ENCODE data around the gene RASA2.

DNA sequence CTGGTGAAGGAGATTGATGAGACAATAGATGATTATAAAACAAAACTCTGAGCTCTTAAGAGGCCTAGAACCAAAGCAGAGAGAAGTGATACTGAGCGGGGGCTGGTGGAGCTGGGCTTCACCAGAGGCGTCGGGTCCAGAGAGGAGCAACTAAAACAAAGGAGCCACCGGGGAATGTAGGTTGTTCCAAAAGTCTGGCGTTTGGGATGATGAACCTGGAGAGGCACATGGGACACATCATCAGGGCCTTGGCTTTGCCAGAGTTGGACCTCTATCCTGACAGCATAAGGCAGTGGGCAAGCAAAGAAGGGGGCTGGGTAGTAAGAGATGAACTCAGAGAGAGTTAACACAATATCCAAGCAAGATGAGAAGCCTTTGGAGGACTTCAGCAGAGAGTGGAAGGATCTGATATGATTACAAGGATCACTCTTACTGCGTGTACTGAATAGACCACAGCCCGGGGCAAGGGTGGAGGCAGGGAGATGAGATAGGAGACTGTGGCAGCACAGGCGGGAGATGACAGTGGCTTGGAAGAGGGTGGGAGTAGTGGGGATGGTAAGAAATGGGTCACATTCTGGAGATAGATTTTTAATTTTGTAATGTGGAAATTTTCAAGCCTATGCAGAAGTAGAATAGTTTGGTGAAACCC lies 36.0 kb upstream of the RASA2 start:
- TF ChIP-seq MAZ (IDR thresholded peaks at IDR 0.05; ENCODE audit: borderline replicate concordance, low read depth, low read length) (no peak), RFX5 (IDR thresholded peaks at IDR 0.05; ENCODE audit: low read depth, low read length) (no peak), RAD21 (IDR thresholded peaks at IDR 0.05; ENCODE audit: low read length) (no peak), POLR2A (IDR thresholded peaks at IDR 0.05; ENCODE audit: low read depth, low read length) (no peak), CEBPB (IDR thresholded peaks at IDR 0.05; ENCODE audit: low read depth, low read length) (no peak), SMC3 (IDR thresholded peaks at IDR 0.05; ENCODE audit: low read depth, low read length) (no peak)
- TF ChIP-seq, protein P1, sequence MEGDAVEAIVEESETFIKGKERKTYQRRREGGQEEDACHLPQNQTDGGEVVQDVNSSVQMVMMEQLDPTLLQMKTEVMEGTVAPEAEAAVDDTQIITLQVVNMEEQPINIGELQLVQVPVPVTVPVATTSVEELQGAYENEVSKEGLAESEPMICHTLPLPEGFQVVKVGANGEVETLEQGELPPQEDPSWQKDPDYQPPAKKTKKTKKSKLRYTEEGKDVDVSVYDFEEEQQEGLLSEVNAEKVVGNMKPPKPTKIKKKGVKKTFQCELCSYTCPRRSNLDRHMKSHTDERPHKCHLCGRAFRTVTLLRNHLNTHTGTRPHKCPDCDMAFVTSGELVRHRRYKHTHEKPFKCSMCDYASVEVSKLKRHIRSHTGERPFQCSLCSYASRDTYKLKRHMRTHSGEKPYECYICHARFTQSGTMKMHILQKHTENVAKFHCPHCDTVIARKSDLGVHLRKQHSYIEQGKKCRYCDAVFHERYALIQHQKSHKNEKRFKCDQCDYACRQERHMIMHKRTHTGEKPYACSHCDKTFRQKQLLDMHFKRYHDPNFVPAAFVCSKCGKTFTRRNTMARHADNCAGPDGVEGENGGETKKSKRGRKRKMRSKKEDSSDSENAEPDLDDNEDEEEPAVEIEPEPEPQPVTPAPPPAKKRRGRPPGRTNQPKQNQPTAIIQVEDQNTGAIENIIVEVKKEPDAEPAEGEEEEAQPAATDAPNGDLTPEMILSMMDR (conservative IDR thresholded peaks at IDR 0.05; ENCODE audit: low read depth, low read length) = no peak
- TF ChIP-seq, protein P2, sequence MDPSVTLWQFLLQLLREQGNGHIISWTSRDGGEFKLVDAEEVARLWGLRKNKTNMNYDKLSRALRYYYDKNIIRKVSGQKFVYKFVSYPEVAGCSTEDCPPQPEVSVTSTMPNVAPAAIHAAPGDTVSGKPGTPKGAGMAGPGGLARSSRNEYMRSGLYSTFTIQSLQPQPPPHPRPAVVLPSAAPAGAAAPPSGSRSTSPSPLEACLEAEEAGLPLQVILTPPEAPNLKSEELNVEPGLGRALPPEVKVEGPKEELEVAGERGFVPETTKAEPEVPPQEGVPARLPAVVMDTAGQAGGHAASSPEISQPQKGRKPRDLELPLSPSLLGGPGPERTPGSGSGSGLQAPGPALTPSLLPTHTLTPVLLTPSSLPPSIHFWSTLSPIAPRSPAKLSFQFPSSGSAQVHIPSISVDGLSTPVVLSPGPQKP (IDR thresholded peaks at IDR 0.05; ENCODE audit: borderline replicate concordance, low read depth, low read length) = no peak
